K562 treated with DMSO at 1 percent for 12 hours (cell line): ENCODE measurements around the gene OTX1. TPM values are rescaled to one million over a fixed set of nuclear protein-coding genes. Genes with fewer than 3 reads are reported as not detected.

Experiments
- total RNA-seq: library from RNA; unstranded; fragments of 300-600 nt; gene quantifications from 2 replicates; pipeline ENCODE4 v1.2.3, GENCODE V29; 2022; ENCODE audit not compliant: insufficient read depth

The OTX1 gene
- 1.3 and 7.2 TPM in 2 replicates for total RNA-seq

DNA sequence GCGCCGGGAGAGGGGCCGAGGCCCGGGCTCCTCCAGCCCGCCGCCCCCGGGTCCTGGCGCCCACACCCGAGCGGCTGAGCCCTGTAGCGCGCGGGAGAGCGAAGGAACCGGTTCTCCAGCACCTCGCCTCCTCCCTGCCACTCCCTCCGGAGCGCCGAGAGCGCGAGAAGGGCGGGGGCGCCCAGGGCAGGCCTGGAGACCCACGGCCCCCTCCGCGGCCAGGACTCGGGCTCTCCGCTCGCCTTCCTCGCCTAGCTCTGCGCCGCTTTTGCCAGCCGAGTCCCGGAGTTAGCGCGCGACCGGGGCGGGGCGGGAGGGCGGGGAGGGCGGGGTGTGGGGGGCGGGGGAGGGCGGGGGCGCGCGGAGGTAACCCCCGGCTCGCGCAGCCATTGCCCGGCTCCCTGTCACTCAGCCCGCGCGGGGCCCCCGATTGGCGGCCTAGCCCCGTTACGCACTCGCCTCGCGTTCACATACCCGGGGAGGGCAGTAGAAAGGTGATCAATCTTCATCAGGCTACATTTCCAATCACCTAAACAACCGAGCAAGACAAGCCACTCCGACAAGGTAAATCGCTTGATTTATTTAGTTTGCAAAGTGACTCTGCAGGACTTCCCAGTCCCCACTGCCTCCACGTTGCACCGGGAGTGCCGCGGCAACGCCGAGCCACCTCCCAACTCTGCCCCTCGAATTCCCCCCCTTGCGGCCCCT, at the start of gene OTX1:
OTX1 (plus strand) TSS at position 497 of the 708 bp plus-strand sequence. CDS start 2,161 bp downstream, outside the sequence.

